Kasumi-1 (cell line): ENCODE measurements around the gene SLC39A3.

ENCODE experiments used
- DNase-seq, 2 experiments: peaks; one replicate each; lab custom pipeline; 2025; lab: John Stamatoyannopoulos, UW

SLC39A3 gene

GRCh38 chr19:2768365-2769132 is 28.7 kb upstream of the SLC39A3 start:
- DNase-seq = no peak

GRCh38 chr19:2767688-2768087 is 27.9 kb upstream of the SLC39A3 start:
- DNase-seq = no peak

GRCh38 chr19:2766594-2767372 is 27.0 kb upstream of the SLC39A3 start:
- DNase-seq = no peak

DNA sequence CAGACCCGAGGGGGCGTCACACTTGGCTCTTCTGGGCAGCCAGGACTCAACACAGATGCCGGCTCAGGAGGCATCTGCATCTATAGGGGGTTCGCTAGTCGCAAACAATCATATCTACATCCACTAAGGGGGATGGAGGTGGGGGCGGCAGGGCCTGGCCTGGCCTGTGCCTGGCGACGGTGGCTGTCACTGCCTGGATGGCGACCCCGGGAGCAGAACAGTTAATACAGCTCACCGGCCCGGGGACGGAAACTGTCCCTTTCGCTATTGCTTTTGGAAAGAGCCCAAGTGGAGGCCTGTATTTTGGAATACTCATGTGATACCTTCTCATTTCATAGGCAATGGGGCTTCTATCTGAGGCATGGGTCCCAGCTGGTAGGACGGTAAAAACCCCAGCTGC is 25.6 kb upstream of the SLC39A3 start:
- DNase-seq = no peak

DNA sequence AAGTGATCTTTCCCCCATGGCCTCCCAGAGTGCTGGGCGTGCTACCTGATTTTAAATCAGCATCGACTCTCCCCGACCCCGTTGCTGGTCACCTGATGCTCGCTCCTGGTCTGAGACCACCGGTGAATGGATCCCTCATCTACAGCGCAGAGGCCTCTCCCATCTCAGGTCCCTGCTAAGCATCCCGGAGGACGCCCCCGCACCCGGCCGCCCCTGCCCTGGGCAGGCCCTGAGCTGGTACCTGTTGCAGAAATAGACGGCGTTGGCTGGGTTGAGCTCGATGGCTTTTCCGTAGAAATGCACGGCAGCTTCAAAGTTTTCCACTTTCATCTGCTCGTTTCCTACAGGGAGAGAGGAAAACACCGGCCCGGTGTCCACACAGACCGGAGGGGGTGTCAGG is 25.1 kb upstream of the SLC39A3 start:
- DNase-seq = no peak

DNA sequence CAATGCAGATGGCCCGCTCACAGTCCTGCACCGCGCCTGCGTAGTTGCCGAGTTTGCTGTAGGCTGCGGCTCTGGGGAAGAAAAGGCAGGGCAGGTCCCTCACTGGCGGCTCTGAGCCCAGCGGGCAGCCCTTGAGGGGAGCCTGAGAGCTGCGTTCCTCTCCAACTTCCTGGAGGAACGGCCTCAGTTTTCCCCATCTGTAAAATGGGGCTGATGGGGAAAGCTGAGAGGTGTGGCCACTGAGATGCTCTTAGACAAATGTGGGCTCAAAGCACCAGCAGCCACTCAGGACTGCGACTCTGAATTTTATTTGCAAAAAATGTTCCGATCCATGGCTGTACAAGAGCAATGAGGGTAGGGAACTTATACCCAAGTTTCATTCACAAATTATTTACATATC is 23.9 kb upstream of the SLC39A3 start:
- DNase-seq = no peak

DNA sequence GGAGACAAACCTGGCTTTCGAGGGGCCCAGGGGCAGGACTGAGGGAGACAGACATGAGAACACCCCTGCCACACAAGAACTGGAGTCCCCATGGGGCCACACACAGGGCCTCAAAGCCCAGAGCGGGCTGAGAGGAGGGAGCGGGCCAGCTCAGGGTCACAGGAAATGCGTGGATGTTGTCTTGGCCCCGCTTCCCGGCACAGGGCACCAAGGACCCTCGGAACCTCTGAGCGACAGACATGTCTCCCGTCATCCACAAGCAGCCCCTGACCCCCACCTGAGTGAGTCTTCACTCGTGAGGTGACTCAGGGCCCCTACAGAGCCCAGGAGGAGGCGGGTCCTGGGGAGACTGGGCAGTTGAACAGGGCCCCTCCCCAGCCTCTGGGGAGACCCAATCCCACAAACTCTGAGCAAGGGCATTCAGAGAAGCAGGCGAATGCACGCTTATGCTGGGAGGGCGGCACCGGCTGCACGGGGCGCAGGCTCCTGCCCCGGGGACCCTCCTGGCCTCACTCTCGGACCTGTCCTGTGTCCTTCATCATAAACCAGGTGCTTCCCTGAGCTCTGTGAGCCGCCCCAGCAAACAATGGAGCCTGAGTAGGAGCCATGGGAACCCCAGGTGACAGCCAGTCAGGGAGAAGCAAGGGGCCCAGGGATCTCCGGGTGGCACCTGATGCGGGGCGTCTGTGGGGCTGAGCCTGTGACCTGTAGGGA is 23.1 kb upstream of the SLC39A3 start:
- DNase-seq = no peak

GRCh38 chr19:2761876-2762782 is 22.3 kb upstream of the SLC39A3 start:
- DNase-seq = no peak

DNA sequence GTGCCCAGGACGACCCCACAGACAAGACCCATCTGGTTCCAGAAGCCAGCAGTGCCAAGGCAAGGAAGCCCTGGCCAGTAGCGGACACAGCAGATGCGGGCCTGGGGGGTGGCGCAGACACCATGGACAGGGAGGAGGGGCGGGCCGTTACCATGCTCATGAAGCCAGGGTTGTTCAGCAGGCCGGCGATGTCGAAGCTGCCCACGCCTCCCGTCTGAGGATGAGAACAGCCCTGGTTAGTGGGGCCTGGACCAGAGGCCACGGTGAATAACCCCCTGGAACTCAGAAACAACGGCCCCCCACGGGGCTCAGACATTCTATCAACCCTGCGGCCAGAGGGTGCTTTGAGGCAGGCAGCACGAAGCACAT is 21.5 kb upstream of the SLC39A3 start:
- no peak for DNase-seq

- no peak for DNase-seq
Observed at GRCh38 chr19:2759965-2760364, 20.1 kb upstream of the SLC39A3 start.

DNA sequence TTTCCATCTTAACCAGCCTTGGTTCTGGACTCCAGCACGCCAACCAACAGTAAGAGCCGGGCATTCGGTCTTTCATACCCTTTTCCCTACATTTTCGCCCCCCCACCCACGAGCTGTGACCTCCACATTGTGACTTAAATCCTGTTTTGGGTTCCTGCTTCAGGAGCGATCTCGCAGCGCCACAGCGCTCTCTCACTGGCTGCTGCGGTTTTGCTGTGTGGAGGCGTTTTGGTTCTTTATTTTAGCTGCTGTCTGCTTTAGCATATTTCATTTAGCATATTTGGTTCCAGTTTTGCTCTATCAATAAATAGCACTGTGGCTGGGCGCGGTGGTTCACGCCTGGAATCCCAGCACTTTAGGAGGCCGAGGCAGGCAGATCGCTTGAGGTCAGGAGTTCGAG is 19.5 kb upstream of the SLC39A3 start:
- no peak for DNase-seq

DNA sequence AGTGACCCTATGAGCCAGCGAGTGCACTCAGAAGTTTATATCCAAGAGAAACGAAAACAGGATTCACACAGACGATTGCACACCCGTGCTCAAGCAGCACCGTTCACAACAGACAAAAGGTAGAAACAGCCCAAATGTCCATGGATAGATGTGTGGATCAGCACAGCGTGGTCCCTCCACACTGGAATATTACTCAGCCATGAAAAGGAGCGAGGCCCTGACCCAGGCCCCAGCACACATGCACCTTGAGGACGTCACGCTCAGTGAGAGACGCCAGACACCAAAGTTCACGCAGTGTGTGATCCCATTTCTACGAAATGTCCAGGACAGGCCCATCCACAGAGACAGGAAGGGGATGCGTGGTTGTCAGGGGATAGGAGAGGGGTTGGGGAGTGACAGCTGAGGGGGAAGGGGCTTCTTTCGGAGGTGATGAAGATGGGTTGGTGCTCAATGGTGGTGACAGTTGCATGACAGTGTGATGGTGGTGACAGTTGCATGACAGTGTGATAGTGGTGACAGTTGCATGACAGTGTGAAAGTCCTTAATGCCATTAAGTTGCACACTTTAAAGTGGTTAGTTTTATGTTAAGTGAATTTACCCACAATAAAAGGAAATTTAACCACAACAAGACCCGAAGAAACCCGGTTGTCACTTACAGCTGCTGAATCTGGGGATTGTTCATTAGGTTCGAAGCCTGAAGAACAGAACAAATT is 18.9 kb upstream of the SLC39A3 start:
- no peak for DNase-seq

GRCh38 chr19:2756921-2757881 is 17.4 kb upstream of the SLC39A3 start:
- no peak for DNase-seq

DNA sequence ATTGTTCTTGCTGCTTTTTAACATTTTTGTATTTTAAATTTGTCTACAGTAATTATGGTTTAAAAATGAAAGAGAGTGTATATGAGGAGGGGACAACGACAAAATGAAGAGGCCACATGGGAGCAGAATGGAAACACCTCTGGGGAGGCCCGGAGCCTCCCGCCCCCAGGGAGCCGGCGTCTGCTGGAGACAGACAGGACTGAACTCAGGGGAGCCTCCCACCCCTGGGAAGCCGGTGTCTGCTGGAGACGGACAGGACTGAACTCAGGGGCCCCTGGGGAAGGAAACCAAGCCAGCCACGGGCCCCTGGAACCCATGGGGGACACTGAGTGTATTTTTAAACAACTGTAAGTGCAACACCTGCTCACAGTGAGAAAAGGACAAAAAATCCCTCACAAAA is 16.7 kb upstream of the SLC39A3 start:
- no peak for DNase-seq

GRCh38 chr19:2755811-2756210 is 16.0 kb upstream of the SLC39A3 start:
- DNase-seq = no peak

- DNase-seq = no peak
Observed at GRCh38 chr19:2755448-2755705, 15.6 kb upstream of the SLC39A3 start.

GRCh38 chr19:2754659-2755447 is 15.0 kb upstream of the SLC39A3 start:
- no peak for DNase-seq

- DNase-seq = no peak
Observed at GRCh38 chr19:2751438-2751830, 11.6 kb upstream of the SLC39A3 start.

DNA sequence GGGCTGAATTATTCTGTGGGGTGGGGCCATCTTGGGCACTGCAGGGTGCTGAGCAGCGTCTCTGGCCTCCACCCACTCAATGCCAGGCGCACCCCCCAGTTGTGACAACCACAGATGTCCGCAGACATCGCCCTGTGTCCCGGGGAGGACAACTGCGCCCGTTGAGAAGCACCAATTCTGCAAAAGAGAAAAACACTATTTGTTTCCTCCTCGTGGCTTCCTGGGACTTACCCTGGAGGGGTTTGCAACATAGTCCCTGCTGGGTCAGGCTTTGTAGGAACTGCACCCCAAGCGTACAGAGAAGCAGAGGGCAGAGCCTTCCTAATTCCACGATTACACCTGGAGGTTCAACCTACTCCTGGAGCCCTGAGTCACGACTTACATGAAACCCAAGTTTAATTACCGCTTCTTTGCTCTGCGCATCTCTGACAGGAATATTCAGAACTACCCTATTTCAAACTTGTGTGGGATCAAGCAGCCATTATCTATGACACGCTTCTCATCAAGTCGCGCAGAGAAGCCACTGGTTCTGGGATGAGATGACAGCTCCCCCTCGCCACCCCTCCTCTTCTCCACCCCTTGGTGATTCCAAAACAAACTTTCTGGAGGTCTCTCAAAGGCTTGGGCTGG is 11.1 kb upstream of the SLC39A3 start:
- DNase-seq = peak; percentile 21 to 22
